Measurements from ENCODE around the gene ME3. TPM values are rescaled to one million over a fixed set of nuclear protein-coding genes. Genes with fewer than 3 reads are reported as not detected.

ME3 gene
- total and polyA plus RNA-seq, 12 donors = 13.9 to 128 (median 44.5) TPM

- no peaks in the 10 kb centered on the region for H3K27me3 ChIP-seq
- H3K4me1 ChIP-seq (replicated peaks in 1 of 2) = peaks cover 10 to 16% of the 10 kb centered on the region in 2 donors
- H3K9me3 ChIP-seq (replicated peaks in 1 of 3) = no peaks in the 10 kb centered on the region
- no peak overlapping the region for H3K4me3 ChIP-seq
- 86 to 96% (median 91%) methylated on average over 1 of the region's 1 CpG for WGBS, 4 donors
- DNase-seq = no peak
- H3K36me3 ChIP-seq (replicated peaks in 1 of 2) = no peaks in the 10 kb centered on the region
- H3K27ac ChIP-seq = no peak overlapping the region
- intact Hi-C loops (cut with DNase I) = no loop called here
- no peak for TF ChIP-seq CTCF (IDR thresholded peaks at IDR 0.05)
- TF ChIP-seq POLR2A (IDR thresholded peaks at IDR 0.05) = no peak
Measured at GRCh38 chr11:86693518-86693917, 21.1 kb upstream of the ME3 start.

GRCh38 chr11:86692746-86693145 is 20.3 kb upstream of the ME3 start:
- DNase-seq = no peak
- Histone ChIP-seq H3K4me3 (no peak overlapping the region), H3K4me1 (replicated peaks in 1 of 2) (peaks cover 10 to 21% of the 10 kb centered on the region in 2 donors), H3K27ac (no peak overlapping the region), H3K27me3 (no peaks in the 10 kb centered on the region), H3K36me3 (replicated peaks in 1 of 2) (no peaks in the 10 kb centered on the region), H3K9me3 (replicated peaks in 1 of 3) (no peaks in the 10 kb centered on the region)
- TF ChIP-seq POLR2A (IDR thresholded peaks at IDR 0.05) (no peak), CTCF (IDR thresholded peaks at IDR 0.05) (no peak)
- intact Hi-C loops (cut with DNase I) = no loop called here
- WGBS, 4 donors = 95 to 97% (median 96%) methylated on average over 1 of the region's 1 CpG

- DNase-seq = no peak
- peaks cover 10 to 25% of the 10 kb centered on the region in 2 donors for H3K4me1 ChIP-seq (replicated peaks in 1 of 2)
- TF ChIP-seq POLR2A (IDR thresholded peaks at IDR 0.05) (no peak), CTCF (IDR thresholded peaks at IDR 0.05) (no peak)
- no peaks in the 10 kb centered on the region for H3K27me3 ChIP-seq
- H3K4me3 ChIP-seq = no peak overlapping the region
- no peak overlapping the region for H3K27ac ChIP-seq
- 67 to 85% (median 77%) methylated on average over 1 of the region's 1 CpG for WGBS, 4 donors
- H3K9me3 ChIP-seq (replicated peaks in 1 of 3) = no peaks in the 10 kb centered on the region
- intact Hi-C loops (cut with DNase I) = no loop called here
- no peaks in the 10 kb centered on the region for H3K36me3 ChIP-seq (replicated peaks in 1 of 2)
Measured at GRCh38 chr11:86692317-86692716, 19.9 kb upstream of the ME3 start.

GRCh38 chr11:86688398-86689179 is 16.2 kb upstream of the ME3 start:
- no peaks in the 10 kb centered on the region for H3K36me3 ChIP-seq (replicated peaks in 1 of 2)
- no peaks in the 10 kb centered on the region for H3K9me3 ChIP-seq (replicated peaks in 1 of 3)
- peak in 5 of 7 donors; percentile 23 to 61 (median 54) for DNase-seq
- peak overlapping the region in 4 of 5 donors; percentile 2 to 68 (median 39) for H3K27ac ChIP-seq
- TF ChIP-seq POLR2A (IDR thresholded peaks at IDR 0.05) = no peak
- TF ChIP-seq CTCF (IDR thresholded peaks at IDR 0.05) = no peak
- intact Hi-C loops (cut with DNase I) = loop anchor here in 1 of 2 donors (10.0 kb wide), 1 partner anchor 54 kb away; no protein-coding TSS in a partner anchor
- H3K27me3 ChIP-seq = no peaks in the 10 kb centered on the region
- 50 to 78% (median 67%) methylated on average over 4 of the region's 4 CpGs for WGBS, 4 donors
- H3K4me1 ChIP-seq (replicated peaks in 1 of 2) = peaks cover 4 to 16% of the 10 kb centered on the region in 2 donors
- H3K4me3 ChIP-seq = no peak overlapping the region
